Activated CD8-positive, alpha-beta T cell treated with anti-CD3 and anti-CD28 coated beads, Interleukin-2, amount 10 ng/mL, durations not matched to agents 7 days and 5 days (primary cell): ENCODE data around the gene ZNF101. TPM values are rescaled to one million over a fixed set of nuclear protein-coding genes. Genes with fewer than 3 reads are reported as not detected.
A peak's percentile ranks its signal among the peaks of the same experiment; 100 is the strongest.

Source experiments
- ATAC-seq: fragments of 150-1000 bp; cut with Tn5 transposase; one replicate; pipeline ENCODE4 v1.10.0; 2021; ENCODE audit warnings: moderate library complexity
- CTCF ChIA-PET: fragments of 350-600 bp; sonication (Branson Sonifier 250); formaldehyde crosslinking; loops from one replicate; lab custom pipeline; 2021; ENCODE audit warnings: antibody characterized with exemption; lab: Charles Lee
- POLR2A ChIA-PET: fragments of 350-600 bp; sonication (Branson Sonifier 250); formaldehyde crosslinking; loops from one replicate; lab custom pipeline; 2021; ENCODE audit warnings: antibody characterized with exemption; lab: Charles Lee
- DNase-seq: peaks from one replicate; pipeline ENCODE4 v3.0.0-alpha.2; 2020
- H3K27ac Mint-ChIP-seq: one replicate; pipeline ENCODE4 v1.8.0; 2021; ENCODE audit warnings: mild to moderate bottlenecking, mixed read lengths
- H3K27me3 Mint-ChIP-seq: one replicate; pipeline ENCODE4 v1.8.0; 2021; ENCODE audit warnings: low read depth, mixed read lengths
- H3K36me3 Mint-ChIP-seq: one replicate; pipeline ENCODE4 v1.8.0; 2021; ENCODE audit warnings: low read depth, mixed read lengths
- H3K4me1 Mint-ChIP-seq: one replicate; pipeline ENCODE4 v1.8.0; 2021; ENCODE audit warnings: low read depth, mixed read lengths
- H3K4me3 Mint-ChIP-seq: one replicate; pipeline ENCODE4 v1.8.0; 2021; ENCODE audit warnings: mild to moderate bottlenecking, mixed read lengths
- H3K9me3 Mint-ChIP-seq: one replicate; pipeline ENCODE4 v1.8.0; 2022; ENCODE audit warnings: mixed read lengths; ENCODE audit not compliant: insufficient read depth
- total RNA-seq, 2 experiments: library from RNA; stranded (reverse); gene quantifications; one replicate each; pipeline ENCODE4 v1.2.3, GENCODE V29; 2021

ZNF101 gene
- total RNA-seq, 2 experiments from 2014 or later: 74.2 to 87.8 TPM

DNA sequence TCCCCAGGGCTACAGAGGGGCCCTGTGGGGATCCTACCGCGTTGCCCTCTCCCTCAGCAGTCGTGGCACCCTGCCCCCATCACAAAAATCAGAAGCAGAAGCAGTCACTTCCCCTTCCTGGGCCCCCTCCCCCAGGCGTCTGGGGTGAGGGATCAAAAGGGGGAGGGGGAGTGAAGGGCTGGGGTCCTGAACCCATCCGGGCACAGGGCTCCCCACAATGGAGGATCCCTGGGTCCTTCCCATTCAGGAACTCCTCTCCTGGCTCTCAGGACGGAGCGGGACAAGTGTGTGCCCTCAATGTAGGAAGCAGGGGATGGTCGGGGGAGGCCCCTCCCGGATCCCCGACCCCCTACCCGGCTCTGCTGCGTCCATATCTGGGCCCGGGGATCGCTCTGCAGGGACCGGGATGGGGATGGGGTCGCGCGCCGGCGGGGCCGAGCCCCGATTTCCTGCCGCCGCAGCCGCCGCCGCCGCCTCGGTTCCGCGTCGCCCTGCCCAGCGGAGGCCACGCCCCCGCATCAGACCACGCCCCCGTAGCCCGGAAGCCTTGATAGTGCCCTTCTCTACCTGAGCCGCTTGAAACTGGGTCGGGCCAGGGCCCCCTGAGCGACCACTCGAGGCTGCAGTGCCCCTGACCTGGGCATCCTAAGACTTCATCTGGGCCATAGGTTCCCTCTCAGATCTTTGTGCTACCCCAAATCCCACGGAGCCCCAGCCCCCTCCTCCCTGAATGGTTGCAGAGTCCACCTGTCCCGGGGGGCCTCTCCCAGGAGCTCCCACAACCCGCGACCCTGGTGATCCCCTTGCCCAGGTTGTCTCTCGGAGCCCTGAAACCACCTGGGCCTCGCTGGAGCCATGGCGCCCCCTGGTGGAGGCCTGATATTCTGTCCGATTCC lies 25.2 kb upstream of the ZNF101 start, which contains the start of gene GMIP:
GMIP (minus strand) TSS at position 500 of the 896 bp plus-strand sequence; CDS start at position 372, 128 bp downstream.
- no peaks in the 10 kb centered on the region for H3K27me3 Mint-ChIP-seq
- ATAC-seq (peak; percentile 91), DNase-seq (peak; percentile 92)
- peak within 1 kb of the TSS; percentile 94 for H3K27ac Mint-ChIP-seq
- H3K4me3 Mint-ChIP-seq: peak within 1 kb of the TSS; percentile 98
- H3K9me3 Mint-ChIP-seq: no peaks in the 10 kb centered on the region
- H3K36me3 Mint-ChIP-seq: peaks cover 54% of the 10 kb centered on the region
- ChIA-PET POLR2A (interaction anchor here (0.6 to 3.1 kb wide), 8 partner anchors 9 to 128 kb away, joined by 3 to 14 read pairs (median 3); partner anchors contain the start of genes ATP13A1, NDUFA13, TSSK6 and ZNF101), CTCF (interaction anchor here (0.6 to 1.7 kb wide), 18 partner anchors 14 to 153 kb away, joined by 3 to 29 read pairs (median 3); partner anchors contain the start of genes ATP13A1 and YJEFN3)
- H3K4me1 Mint-ChIP-seq: peaks cover 21% of the 10 kb centered on the region

GRCh38 chr19:19644054-19644388 lies 24.6 kb upstream of the ZNF101 start:
- DNase-seq (no peak), ATAC-seq (no peak)
- H3K27me3 Mint-ChIP-seq: no peaks in the 10 kb centered on the region
- H3K27ac Mint-ChIP-seq: peak overlapping the region; percentile 94
- ChIA-PET POLR2A (interaction anchor here (0.6 to 3.1 kb wide), 7 partner anchors 8 to 128 kb away, joined by 3 to 14 read pairs (median 3); partner anchors contain the start of genes ATP13A1, NDUFA13, TSSK6 and ZNF101), CTCF (interaction anchor here (0.7 to 1.7 kb wide), 17 partner anchors 14 to 153 kb away, joined by 3 to 29 read pairs (median 3); partner anchors contain the start of genes ATP13A1 and YJEFN3)
- no peaks in the 10 kb centered on the region for H3K9me3 Mint-ChIP-seq
- H3K4me3 Mint-ChIP-seq: peak overlapping the region; percentile 98
- peaks cover 21% of the 10 kb centered on the region for H3K4me1 Mint-ChIP-seq
- H3K36me3 Mint-ChIP-seq: peaks cover 53% of the 10 kb centered on the region

- Mint-ChIP-seq H3K27ac (peak overlapping the region; percentile 6), H3K9me3 (no peaks in the 10 kb centered on the region), H3K4me1 (peaks cover 16% of the 10 kb centered on the region), H3K27me3 (no peaks in the 10 kb centered on the region), H3K4me3 (no peak overlapping the region), H3K36me3 (peaks cover 53% of the 10 kb centered on the region)
- ChIA-PET POLR2A (interaction anchor here (3.1 kb wide), 1 partner anchor 113 kb away, joined by 14 read pairs; no protein-coding TSS in a partner anchor), CTCF (no interaction called here)
- ATAC-seq: no peak
- DNase-seq: no peak
These were observed 23.3 kb upstream of the ZNF101 start for GRCh38 chr19:19645233-19645870.

DNA sequence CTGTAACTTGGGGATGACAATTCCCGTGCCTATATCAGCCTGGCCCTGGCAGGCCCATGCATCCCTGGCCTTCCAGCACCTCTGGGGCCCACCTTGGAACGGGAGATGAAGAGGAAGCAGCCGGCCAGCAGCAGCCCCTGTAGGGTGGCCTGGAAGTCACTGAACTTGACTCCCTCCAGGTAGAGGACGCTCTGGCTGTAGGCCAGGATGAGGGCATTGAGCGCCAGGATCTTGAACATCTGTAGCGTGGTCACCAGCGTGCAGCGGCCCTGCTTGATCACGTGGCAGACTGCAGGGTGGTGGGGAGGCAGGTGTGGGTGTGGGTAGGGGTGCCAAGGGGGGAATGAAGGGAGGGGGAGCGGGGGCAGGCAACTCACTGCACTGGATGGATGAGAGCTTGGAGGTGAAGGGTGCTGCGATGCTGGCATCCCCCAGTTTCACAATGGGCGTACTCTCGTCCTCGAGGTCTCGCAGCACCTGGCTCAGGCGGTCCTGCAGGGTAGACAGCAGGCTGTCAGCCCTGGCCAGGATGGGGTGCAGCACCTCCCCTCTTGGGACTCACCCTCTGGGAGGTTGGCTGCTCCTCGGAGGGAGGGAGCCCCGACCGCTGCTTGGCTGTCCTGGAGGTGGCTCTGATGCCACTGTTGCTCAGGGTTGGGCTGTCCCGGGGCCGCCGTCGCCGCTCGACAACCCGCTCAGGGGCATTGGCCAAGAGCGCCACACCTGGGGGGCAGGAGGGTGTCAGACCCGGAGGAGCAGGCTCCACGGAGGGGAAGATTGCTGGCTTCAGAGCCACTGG lies 21.4 kb upstream of the ZNF101 start:
- no peak for DNase-seq
- POLR2A ChIA-PET: no interaction called here
- H3K36me3 Mint-ChIP-seq: peaks cover 52% of the 10 kb centered on the region
- no peaks in the 10 kb centered on the region for H3K9me3 Mint-ChIP-seq
- no peak overlapping the region for H3K4me3 Mint-ChIP-seq
- CTCF ChIA-PET: no interaction called here
- peaks cover 8% of the 10 kb centered on the region for H3K4me1 Mint-ChIP-seq
- no peaks in the 10 kb centered on the region for H3K27me3 Mint-ChIP-seq
- no peak for ATAC-seq
- no peak overlapping the region for H3K27ac Mint-ChIP-seq

- POLR2A ChIA-PET: interaction anchor here (1.3 kb wide), 1 partner anchor 589 kb away, joined by 3 read pairs; no protein-coding TSS in a partner anchor
- CTCF ChIA-PET: interaction anchor here (1.9 kb wide), 1 partner anchor 117 kb away, joined by 8 read pairs; no protein-coding TSS in a partner anchor
These were observed 19.5 kb upstream of the ZNF101 start for GRCh38 chr19:19649155-19649554.

GRCh38 chr19:19649580-19649995 lies 19.1 kb upstream of the ZNF101 start:
- no peaks in the 10 kb centered on the region for H3K4me1 Mint-ChIP-seq
- POLR2A ChIA-PET: interaction anchor here (1.3 to 2.1 kb wide), 2 partner anchors 21 to 589 kb away, joined by 3 to 5 read pairs; no protein-coding TSS in a partner anchor
- ATAC-seq: peak; percentile 25
- DNase-seq: no peak
- H3K9me3 Mint-ChIP-seq: no peaks in the 10 kb centered on the region
- H3K27ac Mint-ChIP-seq: no peak overlapping the region
- CTCF ChIA-PET: interaction anchor here (1.9 kb wide), 1 partner anchor 118 kb away, joined by 8 read pairs; no protein-coding TSS in a partner anchor
- H3K36me3 Mint-ChIP-seq: peaks cover 56% of the 10 kb centered on the region
- H3K4me3 Mint-ChIP-seq: no peak overlapping the region
- no peaks in the 10 kb centered on the region for H3K27me3 Mint-ChIP-seq

More at GRCh38 chr19:19649155-19649554, 19.5 kb upstream of the ZNF101 start:
- Mint-ChIP-seq H3K36me3 (peaks cover 57% of the 10 kb centered on the region), H3K4me1 (no peaks in the 10 kb centered on the region), H3K4me3 (no peak overlapping the region), H3K27ac (peak overlapping the region; percentile 52), H3K9me3 (no peaks in the 10 kb centered on the region), H3K27me3 (no peaks in the 10 kb centered on the region)
- DNase-seq (no peak), ATAC-seq (no peak)

- ChIA-PET POLR2A (interaction anchor here (2.1 to 2.8 kb wide), 2 partner anchors 12 to 21 kb away, joined by 5 to 19 read pairs; partner anchors contain the start of gene ATP13A1), CTCF (interaction anchor here (1.0 to 1.9 kb wide), 2 partner anchors 72 to 118 kb away, joined by 3 to 8 read pairs; no protein-coding TSS in a partner anchor)
- Mint-ChIP-seq H3K4me1 (no peaks in the 10 kb centered on the region), H3K4me3 (no peak overlapping the region), H3K36me3 (peaks cover 57% of the 10 kb centered on the region), H3K27me3 (no peaks in the 10 kb centered on the region), H3K27ac (no peak overlapping the region), H3K9me3 (no peaks in the 10 kb centered on the region)
- DNase-seq: no peak
- no peak for ATAC-seq
These were observed 18.3 kb upstream of the ZNF101 start for GRCh38 chr19:19650331-19650730.

DNA sequence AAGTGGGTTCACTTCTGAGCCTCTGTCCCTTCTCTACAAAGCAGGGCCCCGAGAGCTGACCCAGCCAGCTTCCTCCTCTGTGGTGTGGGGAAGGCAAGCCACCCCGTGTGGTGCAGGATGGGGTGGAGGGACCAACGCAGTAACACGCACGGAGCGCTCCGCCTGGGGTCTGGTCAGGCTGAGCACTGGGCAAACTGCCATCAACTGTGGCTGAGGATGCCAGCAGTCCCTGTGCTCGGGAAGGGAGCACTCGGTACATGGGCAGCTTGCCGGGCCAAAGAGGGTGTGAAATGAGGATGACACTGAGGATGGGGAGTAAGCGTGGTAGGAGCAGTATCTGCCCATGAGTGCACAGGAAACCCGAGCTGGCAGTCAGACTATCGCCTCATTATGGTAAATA lies 17.6 kb upstream of the ZNF101 start:
- no peak for DNase-seq
- peaks cover 58% of the 10 kb centered on the region for H3K36me3 Mint-ChIP-seq
- ChIA-PET CTCF (interaction anchor here (1.0 to 1.6 kb wide), 2 partner anchors 73 to 119 kb away, joined by 3 to 7 read pairs; no protein-coding TSS in a partner anchor), POLR2A (interaction anchor here (1.3 to 2.8 kb wide), 3 partner anchors 11 to 22 kb away, joined by 3 to 19 read pairs (median 5); partner anchors contain the start of gene ATP13A1)
- ATAC-seq: no peak
- no peak overlapping the region for H3K4me3 Mint-ChIP-seq
- H3K27ac Mint-ChIP-seq: no peak overlapping the region
- no peaks in the 10 kb centered on the region for H3K4me1 Mint-ChIP-seq
- no peaks in the 10 kb centered on the region for H3K27me3 Mint-ChIP-seq
- H3K9me3 Mint-ChIP-seq: no peaks in the 10 kb centered on the region

- peak overlapping the region; percentile 21 for H3K27ac Mint-ChIP-seq
- CTCF ChIA-PET: interaction anchor here (1.6 kb wide), 1 partner anchor 121 kb away, joined by 7 read pairs; no protein-coding TSS in a partner anchor
- H3K36me3 Mint-ChIP-seq: peaks cover 65% of the 10 kb centered on the region
- DNase-seq: no peak
- no peak overlapping the region for H3K4me3 Mint-ChIP-seq
- H3K9me3 Mint-ChIP-seq: no peaks in the 10 kb centered on the region
- no peaks in the 10 kb centered on the region for H3K4me1 Mint-ChIP-seq
- no peak for ATAC-seq
- no peaks in the 10 kb centered on the region for H3K27me3 Mint-ChIP-seq
- POLR2A ChIA-PET: interaction anchor here (0.7 to 2.8 kb wide), 3 partner anchors 9 to 13 kb away, joined by 3 to 19 read pairs (median 3); partner anchors contain the start of genes ATP13A1 and GMIP
These were observed 15.9 kb upstream of the ZNF101 start for GRCh38 chr19:19652482-19653295.
